ENCODE results near the gene RXRB.

The RXRB gene

DNA sequence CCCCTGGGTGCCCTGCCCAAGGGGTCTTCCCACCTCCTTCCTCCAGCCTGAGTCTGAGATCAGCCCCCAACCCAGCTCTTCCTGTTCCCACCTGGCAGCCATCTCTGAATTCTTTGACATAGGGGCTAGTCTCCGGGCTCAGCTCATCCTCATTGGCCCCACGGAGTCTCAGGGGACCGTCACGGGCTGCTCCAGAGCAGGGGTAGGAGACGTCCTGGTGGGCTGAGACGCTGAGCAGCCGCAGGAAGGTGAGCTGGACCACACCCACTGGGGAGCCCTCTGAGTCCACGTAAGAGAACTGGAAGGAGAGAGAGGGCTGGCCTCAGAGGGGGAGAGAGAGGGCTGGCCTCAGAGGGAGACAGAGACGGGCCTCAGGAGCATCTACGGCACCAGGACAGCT is 36.3 kb downstream of the RXRB start:
- Histone ChIP-seq H3K9me3 (ENCODE audit: insufficient read depth, low read length) (no peaks in the 10 kb centered on the region), H3K36me3 (replicated peaks; ENCODE audit: low read depth, low read length) (no peaks in the 10 kb centered on the region), H3K9ac (ENCODE audit: low read length) (no peak overlapping the region), H3K27ac (ENCODE audit: low read length) (no peak overlapping the region), H2AFZ (ENCODE audit: low read depth, low read length) (no peak overlapping the region), H3K79me2 (ENCODE audit: low read length) (no peaks in the 10 kb centered on the region), H3K4me2 (ENCODE audit: low read length) (no peak overlapping the region), H3K4me3 (ENCODE audit: low read length) (no peak overlapping the region), H3K4me1 (ENCODE audit: low read length) (peaks cover 12% of the 10 kb centered on the region), H3K27me3 (ENCODE audit: low read depth, low read length) (no peaks in the 10 kb centered on the region), H4K20me1 (ENCODE audit: insufficient read depth, low read length) (no peaks in the 10 kb centered on the region)
- no peak for TF ChIP-seq EZH2phosphoT487 (IDR thresholded peaks at IDR 0.05; ENCODE audit: low read depth)
- TF ChIP-seq, protein P1, sequence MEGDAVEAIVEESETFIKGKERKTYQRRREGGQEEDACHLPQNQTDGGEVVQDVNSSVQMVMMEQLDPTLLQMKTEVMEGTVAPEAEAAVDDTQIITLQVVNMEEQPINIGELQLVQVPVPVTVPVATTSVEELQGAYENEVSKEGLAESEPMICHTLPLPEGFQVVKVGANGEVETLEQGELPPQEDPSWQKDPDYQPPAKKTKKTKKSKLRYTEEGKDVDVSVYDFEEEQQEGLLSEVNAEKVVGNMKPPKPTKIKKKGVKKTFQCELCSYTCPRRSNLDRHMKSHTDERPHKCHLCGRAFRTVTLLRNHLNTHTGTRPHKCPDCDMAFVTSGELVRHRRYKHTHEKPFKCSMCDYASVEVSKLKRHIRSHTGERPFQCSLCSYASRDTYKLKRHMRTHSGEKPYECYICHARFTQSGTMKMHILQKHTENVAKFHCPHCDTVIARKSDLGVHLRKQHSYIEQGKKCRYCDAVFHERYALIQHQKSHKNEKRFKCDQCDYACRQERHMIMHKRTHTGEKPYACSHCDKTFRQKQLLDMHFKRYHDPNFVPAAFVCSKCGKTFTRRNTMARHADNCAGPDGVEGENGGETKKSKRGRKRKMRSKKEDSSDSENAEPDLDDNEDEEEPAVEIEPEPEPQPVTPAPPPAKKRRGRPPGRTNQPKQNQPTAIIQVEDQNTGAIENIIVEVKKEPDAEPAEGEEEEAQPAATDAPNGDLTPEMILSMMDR (IDR thresholded peaks at IDR 0.05; ENCODE audit: low read depth, low read length), result no peak

DNA sequence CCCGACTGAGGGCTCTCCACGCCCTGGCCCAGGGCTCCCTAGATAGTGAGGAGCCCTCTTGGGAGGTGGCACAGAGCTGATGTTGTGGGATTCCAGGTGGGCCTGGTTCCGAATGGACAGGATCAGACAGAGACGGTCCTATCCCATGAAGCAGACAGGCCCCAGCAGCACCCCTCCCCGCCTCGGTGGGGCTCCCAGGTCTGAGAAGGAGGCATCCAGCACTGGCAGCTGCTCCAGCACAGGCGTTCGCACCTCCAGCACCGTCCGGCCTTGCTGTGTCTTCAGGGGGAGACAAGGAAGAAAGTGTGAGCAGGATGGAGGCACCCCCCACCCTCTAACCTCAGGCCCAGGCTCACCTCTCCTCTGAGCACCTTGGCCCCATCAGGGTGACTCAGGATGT is 36.9 kb downstream of the RXRB start:
- Histone ChIP-seq H3K4me3 (ENCODE audit: low read length) (no peak overlapping the region), H3K36me3 (replicated peaks; ENCODE audit: low read depth, low read length) (no peaks in the 10 kb centered on the region), H3K27me3 (ENCODE audit: low read depth, low read length) (no peaks in the 10 kb centered on the region), H3K9ac (ENCODE audit: low read length) (no peak overlapping the region), H3K4me2 (ENCODE audit: low read length) (no peak overlapping the region), H4K20me1 (ENCODE audit: insufficient read depth, low read length) (no peaks in the 10 kb centered on the region), H3K9me3 (ENCODE audit: insufficient read depth, low read length) (no peaks in the 10 kb centered on the region), H2AFZ (ENCODE audit: low read depth, low read length) (no peak overlapping the region), H3K79me2 (ENCODE audit: low read length) (no peaks in the 10 kb centered on the region), H3K4me1 (ENCODE audit: low read length) (peaks cover 12% of the 10 kb centered on the region), H3K27ac (ENCODE audit: low read length) (no peak overlapping the region)
- TF ChIP-seq EZH2phosphoT487 (IDR thresholded peaks at IDR 0.05; ENCODE audit: low read depth), result no peak
- TF ChIP-seq, protein P1 (IDR thresholded peaks at IDR 0.05; ENCODE audit: low read depth, low read length), result no peak

DNA sequence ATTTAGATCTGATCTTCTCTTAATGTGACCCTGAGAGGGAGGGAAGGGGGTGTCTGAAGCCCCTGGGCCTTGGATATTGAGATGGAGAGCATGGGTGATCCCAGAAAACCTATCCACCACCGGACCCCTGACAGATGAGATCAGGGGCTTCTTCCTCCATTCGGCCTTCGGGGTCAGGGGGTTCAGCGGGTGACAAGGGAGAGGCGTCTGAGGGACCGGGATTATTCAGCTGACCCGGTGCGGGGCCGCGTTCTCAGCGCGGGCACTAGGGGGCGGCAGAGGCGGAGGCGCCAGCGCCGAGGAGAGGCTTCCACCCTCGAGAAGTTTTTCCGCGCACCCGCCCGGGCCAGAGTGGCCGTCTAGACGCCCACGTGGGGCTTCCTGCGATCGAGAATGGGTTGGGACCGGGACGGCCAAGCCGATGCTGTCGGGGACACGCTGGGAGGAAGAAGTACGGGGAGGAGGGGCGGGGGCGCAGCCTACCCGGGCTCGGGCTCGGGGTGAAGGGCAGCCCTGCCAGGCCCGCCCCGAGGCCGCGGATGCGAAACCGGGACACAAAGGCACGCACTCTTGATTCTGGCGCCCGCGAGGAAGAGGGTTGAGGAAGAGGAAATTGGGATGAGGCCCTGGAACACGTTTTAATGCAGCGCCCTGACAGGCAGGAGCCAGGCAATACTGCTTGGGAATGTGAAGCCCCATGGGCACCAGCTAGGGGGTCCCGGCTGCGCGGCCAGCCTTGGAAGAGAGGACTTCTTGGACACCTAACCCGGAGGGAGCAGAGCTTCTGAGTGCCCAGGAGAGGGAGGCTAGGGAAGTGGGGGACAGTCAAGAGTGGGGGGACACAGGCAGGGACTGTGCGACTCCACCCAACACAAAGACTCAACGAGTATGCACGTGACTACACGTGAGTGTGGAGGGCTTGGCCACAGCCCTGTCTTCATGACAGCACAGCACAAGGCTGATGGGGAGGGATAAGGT is 38.8 kb downstream of the RXRB start:
- Histone ChIP-seq H3K79me2 (ENCODE audit: low read length) (no peaks in the 10 kb centered on the region), H3K4me3 (ENCODE audit: low read length) (peak overlapping the region; percentile 96), H2AFZ (ENCODE audit: low read depth, low read length) (peak overlapping the region; percentile 97), H3K27ac (ENCODE audit: low read length) (peak overlapping the region; percentile 37; the same call in 1 of the 2 replicates), H3K27me3 (ENCODE audit: low read depth, low read length) (no peaks in the 10 kb centered on the region), H4K20me1 (ENCODE audit: insufficient read depth, low read length) (no peaks in the 10 kb centered on the region), H3K4me2 (ENCODE audit: low read length) (peak overlapping the region; percentile 96), H3K9ac (ENCODE audit: low read length) (peak overlapping the region; percentile 84), H3K4me1 (ENCODE audit: low read length) (peaks cover 12% of the 10 kb centered on the region), H3K9me3 (ENCODE audit: insufficient read depth, low read length) (no peaks in the 10 kb centered on the region), H3K36me3 (replicated peaks; ENCODE audit: low read depth, low read length) (no peaks in the 10 kb centered on the region)
- no peak for TF ChIP-seq EZH2phosphoT487 (IDR thresholded peaks at IDR 0.05; ENCODE audit: low read depth)
- TF ChIP-seq, protein P1 (IDR thresholded peaks at IDR 0.05; ENCODE audit: low read depth, low read length), result peak; percentile 68

DNA sequence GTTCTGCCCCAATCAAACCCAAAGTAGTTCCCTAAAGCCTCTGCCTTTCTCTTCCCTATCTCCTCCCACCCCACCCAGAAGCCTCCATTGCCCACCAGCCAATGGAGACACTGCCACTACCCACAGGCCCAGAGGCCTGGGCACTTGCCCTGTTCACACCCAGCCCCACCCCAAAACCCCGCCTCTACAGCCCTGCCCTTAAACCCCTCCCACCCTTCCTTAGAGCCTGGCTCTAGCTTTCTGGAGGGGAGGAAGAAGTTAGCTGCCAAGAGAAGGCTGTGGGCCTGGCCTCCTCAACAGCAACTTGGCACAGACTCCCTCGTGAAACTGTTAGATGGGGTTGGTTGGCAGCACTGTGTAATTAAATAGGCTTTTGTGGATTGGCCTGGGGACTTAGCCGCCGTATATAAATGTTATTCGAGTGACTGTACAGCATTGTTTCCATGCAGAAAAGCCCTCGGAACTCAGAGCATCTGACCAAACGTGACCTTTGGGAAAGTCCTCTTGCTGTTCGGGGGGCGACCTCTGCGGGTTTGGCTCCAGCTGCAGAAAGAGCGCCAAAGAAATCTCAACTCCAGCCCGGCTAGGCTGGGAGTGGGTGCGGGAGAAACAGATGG is 39.6 kb downstream of the RXRB start:
- Histone ChIP-seq H3K9me3 (ENCODE audit: insufficient read depth, low read length) (no peaks in the 10 kb centered on the region), H3K79me2 (ENCODE audit: low read length) (no peaks in the 10 kb centered on the region), H3K9ac (ENCODE audit: low read length) (no peak overlapping the region), H3K27me3 (ENCODE audit: low read depth, low read length) (no peaks in the 10 kb centered on the region), H3K4me1 (ENCODE audit: low read length) (peaks cover 12% of the 10 kb centered on the region), H3K27ac (ENCODE audit: low read length) (no peak overlapping the region), H2AFZ (ENCODE audit: low read depth, low read length) (0 out of 2 replicates have a peak overlapping the region, but pooled peaks have one; percentile 56), H4K20me1 (ENCODE audit: insufficient read depth, low read length) (no peaks in the 10 kb centered on the region), H3K4me2 (ENCODE audit: low read length) (peak overlapping the region; percentile 96), H3K36me3 (replicated peaks; ENCODE audit: low read depth, low read length) (no peaks in the 10 kb centered on the region), H3K4me3 (ENCODE audit: low read length) (peak overlapping the region; percentile 96; the same call in 1 of the 2 replicates)
- TF ChIP-seq, protein P1 (IDR thresholded peaks at IDR 0.05; ENCODE audit: low read depth, low read length), result no peak
- no peak for TF ChIP-seq EZH2phosphoT487 (IDR thresholded peaks at IDR 0.05; ENCODE audit: low read depth)
